Measurements from ENCODE around the gene DMKN. TPM values are rescaled to one million over a fixed set of nuclear protein-coding genes. Genes with fewer than 3 reads are reported as not detected.

Gene DMKN
- total and polyA plus RNA-seq, 9 of the 15 experiments (the other 6 are each of a cell fraction or from before 2014, with no cell fraction given) = 0.36 to 0.53 TPM; not detected in 7

DNA sequence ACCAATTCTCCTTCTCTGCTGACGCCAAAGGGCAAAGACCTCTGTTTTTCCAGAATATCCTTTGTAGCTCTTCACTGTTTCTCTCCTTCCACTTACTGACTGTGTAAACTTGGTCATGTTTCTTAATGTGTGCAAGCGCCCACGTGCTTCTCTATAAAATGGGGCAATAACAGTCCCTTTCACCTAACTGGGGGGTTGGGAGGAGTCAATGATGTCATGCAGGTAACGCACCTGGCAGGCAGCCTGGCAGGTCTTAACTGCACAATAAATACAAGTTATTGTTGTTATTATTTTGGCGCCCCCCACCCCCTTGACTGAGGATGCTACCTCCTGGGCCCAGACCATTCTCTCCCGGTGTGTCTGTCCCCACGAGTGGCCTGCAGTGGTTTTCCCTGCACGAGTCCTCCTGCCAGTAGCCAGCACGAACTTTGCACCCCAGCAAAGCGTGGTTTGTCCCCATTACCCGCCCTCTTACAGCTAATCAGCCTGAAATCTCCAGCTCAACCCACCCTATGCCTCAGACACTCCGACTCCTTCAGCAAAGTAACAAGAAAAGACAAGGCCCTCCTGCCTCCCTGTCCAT is 9.4 kb upstream of the DMKN start:
- H3K36me3 ChIP-seq (ENCODE audit: control insufficient read depth, insufficient read depth, low read length) = no peaks in the 10 kb centered on the region
- H3K4me3 ChIP-seq = no peak overlapping the region
- H3K27ac ChIP-seq (ENCODE audit: extremely low read depth, low read depth, low read length) = no peak overlapping the region
- H3K9ac ChIP-seq (ENCODE audit: insufficient read depth in 1 of 2, low read depth in 2 of 2, low read length in 2 of 2) = no peak overlapping the region
- ChIA-PET CTCF (ENCODE audit: low intra/inter-chr PET ratio) (no interaction called here), POLR2A (no interaction called here)
- H3K27me3 ChIP-seq (ENCODE audit: control insufficient read depth in 2 of 2, insufficient read depth in 2 of 2, low read length in 2 of 2) = peaks cover 32 to 74% of the 10 kb centered on the region in 2 experiments
- no peaks in the 10 kb centered on the region for H3K9me3 ChIP-seq (replicated peaks; ENCODE audit: control insufficient read depth, insufficient read depth, low read depth, low read length)
- H3K4me1 ChIP-seq (replicated peaks in 1 of 2; ENCODE audit: control insufficient read depth in 2 of 2, insufficient read depth in 2 of 2, low read length in 2 of 2) = 0 out of 5 replicates have a peak, but pooled peaks cover 0 to 3% of the 10 kb centered on the region in 2 experiments
- no peaks in the 10 kb centered on the region for H3K9me1 ChIP-seq (ENCODE audit: control insufficient read depth, insufficient read depth, low read length)
- no peak overlapping the region for H2AFZ ChIP-seq (ENCODE audit: low read depth, low read length)
- in situ Hi-C loops (cut with MboI) (no loop called here), intact Hi-C loops (cut with micrococcal nuclease) (no loop called here)
- ATAC-seq (no peak), DNase-seq (ENCODE audit: extremely low read depth in 1 of 4, low spot score in 3 of 4) (no peak), FAIRE-seq (no peak)
- H3K4me2 ChIP-seq (ENCODE audit: insufficient read depth, low read length) = no peak overlapping the region
- no peaks in the 10 kb centered on the region for H3K79me2 ChIP-seq (ENCODE audit: control insufficient read depth, insufficient read depth, low read length)
- 5% methylated on average over 12 of the region's 12 CpGs for WGBS (ENCODE audit: insufficient coverage, low coverage, missing lambda C conversion rate)
- no peak for TF ChIP-seq GTF2F1 (IDR thresholded peaks at IDR 0.05; ENCODE audit: low read depth, low read length)
- TF ChIP-seq, protein P1, sequence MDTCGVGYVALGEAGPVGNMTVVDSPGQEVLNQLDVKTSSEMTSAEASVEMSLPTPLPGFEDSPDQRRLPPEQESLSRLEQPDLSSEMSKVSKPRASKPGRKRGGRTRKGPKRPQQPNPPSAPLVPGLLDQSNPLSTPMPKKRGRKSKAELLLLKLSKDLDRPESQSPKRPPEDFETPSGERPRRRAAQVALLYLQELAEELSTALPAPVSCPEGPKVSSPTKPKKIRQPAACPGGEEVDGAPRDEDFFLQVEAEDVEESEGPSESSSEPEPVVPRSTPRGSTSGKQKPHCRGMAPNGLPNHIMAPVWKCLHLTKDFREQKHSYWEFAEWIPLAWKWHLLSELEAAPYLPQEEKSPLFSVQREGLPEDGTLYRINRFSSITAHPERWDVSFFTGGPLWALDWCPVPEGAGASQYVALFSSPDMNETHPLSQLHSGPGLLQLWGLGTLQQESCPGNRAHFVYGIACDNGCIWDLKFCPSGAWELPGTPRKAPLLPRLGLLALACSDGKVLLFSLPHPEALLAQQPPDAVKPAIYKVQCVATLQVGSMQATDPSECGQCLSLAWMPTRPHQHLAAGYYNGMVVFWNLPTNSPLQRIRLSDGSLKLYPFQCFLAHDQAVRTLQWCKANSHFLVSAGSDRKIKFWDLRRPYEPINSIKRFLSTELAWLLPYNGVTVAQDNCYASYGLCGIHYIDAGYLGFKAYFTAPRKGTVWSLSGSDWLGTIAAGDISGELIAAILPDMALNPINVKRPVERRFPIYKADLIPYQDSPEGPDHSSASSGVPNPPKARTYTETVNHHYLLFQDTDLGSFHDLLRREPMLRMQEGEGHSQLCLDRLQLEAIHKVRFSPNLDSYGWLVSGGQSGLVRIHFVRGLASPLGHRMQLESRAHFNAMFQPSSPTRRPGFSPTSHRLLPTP (IDR thresholded peaks at IDR 0.05; ENCODE audit: borderline replicate concordance, extremely low read depth, insufficient read length) = no peak
- TF ChIP-seq, protein P2, sequence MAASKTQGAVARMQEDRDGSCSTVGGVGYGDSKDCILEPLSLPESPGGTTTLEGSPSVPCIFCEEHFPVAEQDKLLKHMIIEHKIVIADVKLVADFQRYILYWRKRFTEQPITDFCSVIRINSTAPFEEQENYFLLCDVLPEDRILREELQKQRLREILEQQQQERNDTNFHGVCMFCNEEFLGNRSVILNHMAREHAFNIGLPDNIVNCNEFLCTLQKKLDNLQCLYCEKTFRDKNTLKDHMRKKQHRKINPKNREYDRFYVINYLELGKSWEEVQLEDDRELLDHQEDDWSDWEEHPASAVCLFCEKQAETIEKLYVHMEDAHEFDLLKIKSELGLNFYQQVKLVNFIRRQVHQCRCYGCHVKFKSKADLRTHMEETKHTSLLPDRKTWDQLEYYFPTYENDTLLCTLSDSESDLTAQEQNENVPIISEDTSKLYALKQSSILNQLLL (CRISPR knock-in tag; IDR thresholded peaks at IDR 0.05; ENCODE audit: borderline replicate concordance) = no peak
- TF ChIP-seq, protein P3, sequence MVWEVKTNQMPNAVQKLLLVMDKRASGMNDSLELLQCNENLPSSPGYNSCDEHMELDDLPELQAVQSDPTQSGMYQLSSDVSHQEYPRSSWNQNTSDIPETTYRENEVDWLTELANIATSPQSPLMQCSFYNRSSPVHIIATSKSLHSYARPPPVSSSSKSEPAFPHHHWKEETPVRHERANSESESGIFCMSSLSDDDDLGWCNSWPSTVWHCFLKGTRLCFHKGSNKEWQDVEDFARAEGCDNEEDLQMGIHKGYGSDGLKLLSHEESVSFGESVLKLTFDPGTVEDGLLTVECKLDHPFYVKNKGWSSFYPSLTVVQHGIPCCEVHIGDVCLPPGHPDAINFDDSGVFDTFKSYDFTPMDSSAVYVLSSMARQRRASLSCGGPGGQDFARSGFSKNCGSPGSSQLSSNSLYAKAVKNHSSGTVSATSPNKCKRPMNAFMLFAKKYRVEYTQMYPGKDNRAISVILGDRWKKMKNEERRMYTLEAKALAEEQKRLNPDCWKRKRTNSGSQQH (CRISPR knock-in tag; IDR thresholded peaks at IDR 0.05) = no peak
- no peak for TF ChIP-seq NR2C1 (IDR thresholded peaks at IDR 0.05)
- TF ChIP-seq NR2C1 (tag; IDR thresholded peaks at IDR 0.05) = no peak
- no peak for TF ChIP-seq PTTG1 (tag; IDR thresholded peaks at IDR 0.05; ENCODE audit: low read depth)
- TF ChIP-seq SMC3 (conservative IDR thresholded peaks at IDR 0.05; ENCODE audit: insufficient read depth, low read depth, low read length) = no peak
- no peak for TF ChIP-seq ZNF668 (CRISPR knock-in tag; IDR thresholded peaks at IDR 0.05)
- TF ChIP-seq ZNF133 (CRISPR knock-in tag; IDR thresholded peaks at IDR 0.05) = no peak
- TF ChIP-seq RBM15 (IDR thresholded peaks at IDR 0.05; ENCODE audit: insufficient read depth, low read length) = no peak
- BruUV-seq (replicated peaks) = no TSS peak
- peaks cover 8% of the 10 kb centered on the region for H4K20me1 ChIP-seq (replicated peaks; ENCODE audit: control insufficient read depth, insufficient read depth, low read length)
